Astrocyte (in vitro differentiated cells and primary cell): ENCODE data around the gene SERTAD3. TPM values are rescaled to one million over a fixed set of nuclear protein-coding genes. Genes with fewer than 3 reads are reported as not detected.

ENCODE experiments used
- DNase-seq: peaks from one replicate; pipeline ENCODE4 v3.0.0-alpha.2; 2010; ENCODE audit warnings: low read depth
- FAIRE-seq: peaks from 2 replicates; lab custom pipeline; 2011; peaks lifted over from hg19 to GRCh38; lab: Jason Lieb, UNC
- H2AFZ ChIP-seq: 2 replicates; pipeline ENCODE4 v1.6.0; 2012; ENCODE audit warnings: low read depth, low read length, inconsistent platforms
- H3K27ac ChIP-seq: 2 replicates; pipeline ENCODE4 v1.5.1; 2011; ENCODE audit warnings: low read depth, low read length, inconsistent platforms
- H3K27me3 ChIP-seq: 2 replicates; pipeline ENCODE4 v1.6.0; 2011; ENCODE audit warnings: low read length, inconsistent platforms; ENCODE audit not compliant: insufficient read depth
- H3K36me3 ChIP-seq: 2 replicates; pipeline ENCODE4 v1.5.1; 2011; ENCODE audit warnings: low read length, inconsistent platforms; ENCODE audit not compliant: insufficient read depth
- H3K4me1 ChIP-seq: 2 replicates; pipeline ENCODE4 v1.5.1; 2011; ENCODE audit warnings: low read length, inconsistent platforms; ENCODE audit not compliant: insufficient read depth
- H3K4me2 ChIP-seq: 2 replicates; pipeline ENCODE4 v1.6.0; 2012; ENCODE audit warnings: low read length, inconsistent platforms
- H3K4me3 ChIP-seq: 2 replicates; pipeline ENCODE4 v1.5.1; 2011; ENCODE audit warnings: low read depth, mild to moderate bottlenecking, low read length, inconsistent platforms; ENCODE audit not compliant: insufficient read depth
- H3K79me2 ChIP-seq: 2 replicates; pipeline ENCODE4 v1.6.0; 2012; ENCODE audit warnings: mild to moderate bottlenecking, low read length, inconsistent platforms; ENCODE audit not compliant: insufficient read depth
- H3K9ac ChIP-seq: 2 replicates; pipeline ENCODE4 v1.6.0; 2012; ENCODE audit warnings: mild to moderate bottlenecking, low read length, inconsistent platforms
- H3K9me3 ChIP-seq: 2 replicates; pipeline ENCODE4 v1.5.1; 2012; ENCODE audit warnings: low read depth, mild to moderate bottlenecking, low read length, inconsistent platforms; ENCODE audit not compliant: insufficient read depth
- H4K20me1 ChIP-seq: 2 replicates; pipeline ENCODE4 v1.6.0; 2012; ENCODE audit warnings: low read length, inconsistent platforms; ENCODE audit not compliant: insufficient read depth
- H3K27ac Mint-ChIP-seq: one replicate; pipeline ENCODE4 v1.8.0; 2021; ENCODE audit warnings: mild to moderate bottlenecking, mixed read lengths; ENCODE audit not compliant: unreplicated experiment
- H3K27me3 Mint-ChIP-seq: one replicate; pipeline ENCODE4 v1.8.0; 2021; ENCODE audit warnings: low read depth, mixed read lengths; ENCODE audit not compliant: unreplicated experiment
- H3K36me3 Mint-ChIP-seq: one replicate; pipeline ENCODE4 v1.8.0; 2021; ENCODE audit warnings: low read depth, mixed read lengths; ENCODE audit not compliant: unreplicated experiment
- H3K4me1 Mint-ChIP-seq: one replicate; pipeline ENCODE4 v1.8.0; 2021; ENCODE audit warnings: low read depth, mixed read lengths; ENCODE audit not compliant: unreplicated experiment
- H3K4me3 Mint-ChIP-seq: one replicate; pipeline ENCODE4 v1.8.0; 2021; ENCODE audit warnings: mild to moderate bottlenecking, moderate library complexity, mixed read lengths; ENCODE audit not compliant: unreplicated experiment
- H3K9me3 Mint-ChIP-seq: one replicate; pipeline ENCODE4 v1.8.0; 2021; ENCODE audit warnings: mild to moderate bottlenecking, mixed read lengths; ENCODE audit not compliant: unreplicated experiment
- CTCF ChIP-seq: IDR thresholded peaks from 2 replicates; pipeline ENCODE4 v1.5.1; 2011; ENCODE audit warnings: low read depth, mild to moderate bottlenecking, inconsistent platforms, low read length, moderate library complexity; ENCODE audit not compliant: insufficient read depth
- EZH2 ChIP-seq: IDR thresholded peaks from 2 replicates; pipeline ENCODE4 v1.6.1; 2012; ENCODE audit warnings: mild to moderate bottlenecking, low read length, inconsistent platforms; ENCODE audit not compliant: insufficient read depth
- total RNA-seq: library from RNA; stranded (reverse); gene quantifications from 2 replicates; pipeline ENCODE4 v1.2.1, GENCODE V29; 2021

SERTAD3 gene
- total RNA-seq, 1 donor from 2014 or later = 49.7 TPM

GRCh38 chr19:40419780-40420179 is 24.4 kb downstream of the SERTAD3 start:
- no peaks in the 10 kb centered on the region for H3K9me3 ChIP-seq
- H3K27me3 Mint-ChIP-seq = no peaks in the 10 kb centered on the region
- H3K9ac ChIP-seq = no peak overlapping the region
- H3K4me1 Mint-ChIP-seq = peaks cover 14% of the 10 kb centered on the region
- H4K20me1 ChIP-seq = peaks cover 18% of the 10 kb centered on the region
- TF ChIP-seq CTCF = no peak
- no peak for TF ChIP-seq EZH2
- peaks cover 3% of the 10 kb centered on the region for H3K36me3 Mint-ChIP-seq
- no peaks in the 10 kb centered on the region for H3K27me3 ChIP-seq
- H3K4me2 ChIP-seq = no peak overlapping the region
- DNase-seq = no peak
- no peak overlapping the region for H3K4me3 Mint-ChIP-seq
- peak overlapping the region; percentile 62 for H3K27ac Mint-ChIP-seq
- H3K27ac ChIP-seq = no peak overlapping the region
- H3K79me2 ChIP-seq = peaks cover 34% of the 10 kb centered on the region
- H2AFZ ChIP-seq = no peak overlapping the region
- H3K4me1 ChIP-seq = peaks cover 25% of the 10 kb centered on the region
- no peak for FAIRE-seq
- H3K36me3 ChIP-seq = peaks cover 10% of the 10 kb centered on the region
- no peak overlapping the region for H3K4me3 ChIP-seq
- no peaks in the 10 kb centered on the region for H3K9me3 Mint-ChIP-seq

GRCh38 chr19:40419066-40419612 is 25.0 kb downstream of the SERTAD3 start:
- no peak overlapping the region for H3K4me3 Mint-ChIP-seq
- no peak overlapping the region for H3K27ac Mint-ChIP-seq

More at GRCh38 chr19:40419066-40419612, 25.0 kb downstream of the SERTAD3 start:
- FAIRE-seq (no peak), DNase-seq (no peak)
- Histone ChIP-seq H3K36me3 (peaks cover 10% of the 10 kb centered on the region), H3K9me3 (no peaks in the 10 kb centered on the region), H2AFZ (no peak overlapping the region), H3K27ac (no peak overlapping the region), H3K9ac (no peak overlapping the region), H3K79me2 (peaks cover 28% of the 10 kb centered on the region), H3K4me3 (no peak overlapping the region), H3K4me2 (no peak overlapping the region), H3K4me1 (peaks cover 25% of the 10 kb centered on the region), H4K20me1 (peaks cover 13% of the 10 kb centered on the region), H3K27me3 (no peaks in the 10 kb centered on the region)
- Mint-ChIP-seq H3K27me3 (no peaks in the 10 kb centered on the region), H3K36me3 (no peaks in the 10 kb centered on the region), H3K4me1 (peaks cover 14% of the 10 kb centered on the region), H3K9me3 (no peaks in the 10 kb centered on the region)
- no peak for TF ChIP-seq EZH2
- TF ChIP-seq CTCF = no peak
